RWPE2 (cell line): Measurements from ENCODE around the gene PRDM16.

Experiments used
- ATAC-seq: fragments of 200-7000 bp; cut with Tn5 transposase; 3 replicates; pipeline ENCODE4 v1.9.1; 2021; ENCODE audit warnings: low read depth
- DNase-seq: peaks from one replicate; pipeline ENCODE4 v3.0.0-alpha.2; 2020; ENCODE audit warnings: low spot score
- H3K27ac ChIP-seq: fragments of 450-650 bp; 2 replicates; pipeline ENCODE4 v1.5.1; 2017; ENCODE audit warnings: mild to moderate bottlenecking; ENCODE audit not compliant: poor library complexity, severe bottlenecking
- H3K27me3 ChIP-seq: fragments of 250-450 bp; sonication (Bioruptor Pico); 2 replicates; pipeline ENCODE4 v1.5.1; 2021; ENCODE audit warnings: mild to moderate bottlenecking, moderate library complexity; ENCODE audit not compliant: insufficient read depth, poor library complexity, severe bottlenecking
- H3K36me3 ChIP-seq: fragments of 250-450 bp; sonication (Bioruptor Pico); 2 replicates; pipeline ENCODE4 v1.5.1; 2020; ENCODE audit warnings: low read depth, mild to moderate bottlenecking, moderate library complexity
- H3K4me1 ChIP-seq: fragments of 250-450 bp; sonication (Bioruptor Pico); 2 replicates; pipeline ENCODE4 v1.5.1; 2021; ENCODE audit warnings: mild to moderate bottlenecking, moderate library complexity; ENCODE audit not compliant: insufficient read depth, poor library complexity, severe bottlenecking
- H3K4me3 ChIP-seq: fragments of 250-450 bp; sonication (Bioruptor Pico); 2 replicates; pipeline ENCODE4 v1.5.1; 2021; ENCODE audit warnings: mild to moderate bottlenecking, moderate library complexity; ENCODE audit not compliant: severe bottlenecking
- H3K9me3 ChIP-seq: fragments of 250-450 bp; sonication (Bioruptor Pico); 2 replicates; pipeline ENCODE4 v1.5.1; 2021; ENCODE audit warnings: mild to moderate bottlenecking, moderate library complexity; ENCODE audit not compliant: severe bottlenecking
- CTCF ChIP-seq: fragments of 450-650 bp; IDR thresholded peaks from one replicate; pipeline ENCODE4 v1.5.1; 2017; ENCODE audit warnings: mild to moderate bottlenecking, moderate library complexity; ENCODE audit not compliant: poor library complexity, severe bottlenecking

The PRDM16 gene

GRCh38 chr1:3241673-3242407, 172.8 kb downstream of the PRDM16 start:
- ATAC-seq, result no peak
- no peak for TF ChIP-seq CTCF
- H3K9me3 ChIP-seq, result no peaks in the 10 kb centered on the region
- no peak overlapping the region for H3K4me3 ChIP-seq
- H3K27ac ChIP-seq, result no peak overlapping the region
- H3K36me3 ChIP-seq, result no peaks in the 10 kb centered on the region
- peaks cover 24% of the 10 kb centered on the region for H3K27me3 ChIP-seq
- no peaks in the 10 kb centered on the region for H3K4me1 ChIP-seq
- DNase-seq, result no peak

- no peak overlapping the region for H3K4me3 ChIP-seq
- TF ChIP-seq CTCF, result no peak
- H3K9me3 ChIP-seq, result no peaks in the 10 kb centered on the region
- no peaks in the 10 kb centered on the region for H3K4me1 ChIP-seq
- H3K27me3 ChIP-seq, result peaks cover 32% of the 10 kb centered on the region
- no peaks in the 10 kb centered on the region for H3K36me3 ChIP-seq
- ATAC-seq, result no peak
- H3K27ac ChIP-seq, result no peak overlapping the region
- DNase-seq, result no peak
These were observed 173.6 kb downstream of the PRDM16 start for GRCh38 chr1:3242408-3243260.

- no peak for DNase-seq
- Histone ChIP-seq H3K4me3 (no peak overlapping the region), H3K27ac (no peak overlapping the region), H3K4me1 (no peaks in the 10 kb centered on the region), H3K27me3 (peaks cover 35% of the 10 kb centered on the region), H3K36me3 (no peaks in the 10 kb centered on the region), H3K9me3 (no peaks in the 10 kb centered on the region)
- no peak for ATAC-seq
- no peak for TF ChIP-seq CTCF
These were observed 174.3 kb downstream of the PRDM16 start for GRCh38 chr1:3243304-3243703.

- H3K36me3 ChIP-seq, result no peaks in the 10 kb centered on the region
- H3K9me3 ChIP-seq, result no peaks in the 10 kb centered on the region
- H3K27me3 ChIP-seq, result peaks cover 39% of the 10 kb centered on the region
- DNase-seq (no peak), ATAC-seq (no peak; the same call in 2 of the 3 replicates)
- TF ChIP-seq CTCF, result no peak
- no peaks in the 10 kb centered on the region for H3K4me1 ChIP-seq
- no peak overlapping the region for H3K27ac ChIP-seq
- H3K4me3 ChIP-seq, result no peak overlapping the region
These were observed 175.3 kb downstream of the PRDM16 start for GRCh38 chr1:3244025-3244926.
